Ramos (cell line): ENCODE measurements around the gene BID.

Source experiments
- in situ Hi-C: fragments of 300-500 bp; cut with MboI; formaldehyde crosslinking; loops from one replicate; pipeline ENCODE4 v1.14.3; 2022; ENCODE audit warnings: low sequenced_read_pairs; ENCODE audit not compliant: unreplicated experiment

Gene BID

GRCh38 chr22:17743661-17744411 is 30.4 kb downstream of the BID start:
- in situ Hi-C loops = no loop called here

GRCh38 chr22:17742527-17742902 is 31.8 kb downstream of the BID start:
- in situ Hi-C loops = no loop called here

DNA sequence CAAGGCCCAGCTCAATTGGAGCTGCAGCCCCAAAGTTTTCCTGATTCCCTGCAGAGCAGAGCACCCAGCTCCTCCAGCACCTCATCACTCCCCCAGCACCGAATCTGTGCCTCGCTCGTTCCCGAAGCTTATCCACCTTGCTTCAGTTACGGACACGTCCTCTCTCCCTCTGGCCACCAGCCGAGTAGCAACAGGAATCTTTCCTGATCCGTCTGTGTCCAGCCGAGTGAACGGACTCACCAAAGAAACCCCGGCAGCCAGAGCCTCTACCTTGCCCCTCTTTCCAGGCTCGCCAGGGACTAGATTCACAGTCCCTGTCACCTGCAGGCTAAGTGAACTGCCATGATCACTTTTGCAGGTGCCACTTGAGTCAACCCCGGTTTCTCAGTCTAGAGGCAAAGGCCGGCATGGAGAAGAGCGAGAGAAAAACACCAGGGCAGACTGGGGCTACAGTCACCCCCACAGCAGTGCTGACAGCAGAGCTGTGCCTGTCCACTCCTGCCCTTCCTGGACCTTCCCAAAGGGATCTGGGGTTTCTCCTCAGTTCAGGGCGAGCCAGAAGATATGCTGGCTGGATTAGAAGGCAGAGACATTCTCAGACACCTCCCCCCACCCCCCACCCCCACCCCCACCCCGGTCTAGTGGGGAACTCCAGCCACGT is 32.3 kb downstream of the BID start:
- in situ Hi-C loops = no loop called here

- in situ Hi-C loops = no loop called here
These were observed 34.9 kb downstream of the BID start for GRCh38 chr22:17739196-17739975.

DNA sequence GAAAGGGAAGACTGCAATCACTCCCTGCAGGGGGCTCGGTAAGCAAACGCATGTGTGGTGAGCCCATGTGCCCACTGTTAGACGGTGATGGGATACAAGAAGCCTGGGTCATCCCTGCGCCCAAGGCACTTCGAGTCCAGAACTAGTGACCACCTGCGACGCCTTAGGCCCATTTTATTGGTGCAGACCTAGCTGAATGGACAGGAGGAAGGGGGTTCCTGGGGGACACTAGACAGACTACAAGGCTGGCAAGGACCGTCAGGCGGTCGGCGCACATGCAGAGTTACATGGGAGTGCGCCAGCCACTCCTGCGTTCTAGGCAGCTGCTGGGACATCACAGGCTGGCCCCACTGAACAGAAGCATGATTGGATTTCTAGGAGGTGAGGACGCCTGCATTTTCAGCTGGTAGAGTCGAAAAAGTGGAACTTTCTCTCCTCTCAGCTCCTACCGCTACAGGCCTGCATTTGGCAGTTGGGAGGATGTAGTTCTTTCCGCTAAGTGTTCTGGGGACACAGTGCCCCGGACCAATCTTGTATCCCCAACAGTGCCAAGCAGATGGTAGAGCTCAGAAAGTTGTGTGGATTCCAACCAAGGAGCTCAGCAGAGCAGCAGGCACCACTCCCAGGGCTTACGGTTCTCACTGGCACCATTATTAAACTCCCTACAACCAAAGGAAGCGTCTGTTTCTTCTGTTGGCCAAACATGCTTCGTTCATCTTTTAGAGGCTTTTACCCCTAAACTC is 35.7 kb downstream of the BID start:
- in situ Hi-C loops = no loop called here

GRCh38 chr22:17734187-17734586 is 40.1 kb downstream of the BID start:
- in situ Hi-C loops = no loop called here

DNA sequence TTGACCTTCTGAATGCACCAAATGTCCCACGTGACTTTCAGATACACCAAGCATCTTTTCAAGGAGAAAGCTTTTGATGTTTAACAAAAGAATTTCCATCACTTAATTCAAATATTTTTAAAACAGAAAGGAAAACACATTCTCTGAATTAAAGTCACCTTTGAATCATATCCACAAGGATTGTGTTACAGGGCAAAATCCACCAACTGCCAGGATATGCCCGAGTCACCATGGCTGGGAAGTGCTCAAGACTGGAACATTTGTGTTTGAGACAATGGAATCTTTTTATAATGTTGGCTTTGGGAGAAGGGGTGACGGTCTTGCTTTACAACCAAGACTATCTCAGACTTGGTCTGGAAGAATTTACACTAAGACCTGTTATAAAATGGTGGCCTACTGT is 40.8 kb downstream of the BID start:
- in situ Hi-C loops = no loop called here

DNA sequence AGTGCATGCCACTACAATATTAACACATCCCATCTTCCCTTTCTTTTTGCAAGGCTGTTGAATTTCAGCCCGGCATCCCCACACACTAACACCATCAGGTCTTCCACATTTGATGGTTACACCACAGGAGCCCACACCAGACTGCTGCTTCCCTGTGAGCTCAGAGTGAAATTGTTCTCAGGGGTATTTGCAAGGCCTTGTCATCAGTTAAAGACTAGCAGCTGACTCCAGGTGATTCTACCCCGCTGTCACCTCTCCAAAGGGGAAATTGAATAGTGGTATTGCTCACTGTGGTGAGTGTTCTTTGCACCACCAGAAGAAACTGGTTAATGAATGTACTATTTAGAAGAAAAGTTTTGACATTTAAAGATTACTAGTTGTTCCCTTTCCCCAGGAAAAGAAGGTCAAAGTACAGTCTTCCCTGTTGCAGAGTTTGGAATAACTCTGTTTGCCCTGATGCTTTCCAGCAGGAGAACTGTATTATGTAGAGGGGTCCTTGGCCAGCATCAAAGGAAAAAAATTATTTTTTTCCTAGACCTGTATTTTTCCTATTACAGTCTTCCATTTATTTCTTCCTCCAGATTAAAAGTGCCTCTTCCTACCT is 41.9 kb downstream of the BID start:
- in situ Hi-C loops = no loop called here

DNA sequence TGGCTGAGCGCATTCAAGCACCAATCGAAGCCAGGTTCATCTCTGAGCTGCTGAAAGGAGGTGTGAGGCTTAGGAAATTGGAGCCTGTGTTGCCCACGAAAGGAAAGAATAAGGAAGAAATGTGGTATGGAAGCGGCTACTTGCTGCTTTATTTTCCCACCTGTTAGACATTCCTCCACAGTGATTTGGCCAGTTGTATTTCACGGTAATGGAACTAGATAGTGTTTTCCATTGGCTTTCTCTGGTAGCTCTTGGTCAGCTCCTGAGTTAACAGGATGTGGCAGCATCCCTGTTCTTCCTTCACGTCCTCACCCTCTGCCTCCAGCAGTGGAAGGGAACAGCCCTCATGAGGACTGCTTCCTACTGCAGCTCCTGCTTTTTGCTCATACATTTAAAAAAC is 44.7 kb downstream of the BID start:
- in situ Hi-C loops = loop anchor here (10.0 kb wide), 1 partner anchor 175 kb away; no protein-coding TSS in a partner anchor

GRCh38 chr22:17728786-17729185 is 45.5 kb downstream of the BID start:
- in situ Hi-C loops = loop anchor here (10.0 kb wide), 1 partner anchor 174 kb away; no protein-coding TSS in a partner anchor

DNA sequence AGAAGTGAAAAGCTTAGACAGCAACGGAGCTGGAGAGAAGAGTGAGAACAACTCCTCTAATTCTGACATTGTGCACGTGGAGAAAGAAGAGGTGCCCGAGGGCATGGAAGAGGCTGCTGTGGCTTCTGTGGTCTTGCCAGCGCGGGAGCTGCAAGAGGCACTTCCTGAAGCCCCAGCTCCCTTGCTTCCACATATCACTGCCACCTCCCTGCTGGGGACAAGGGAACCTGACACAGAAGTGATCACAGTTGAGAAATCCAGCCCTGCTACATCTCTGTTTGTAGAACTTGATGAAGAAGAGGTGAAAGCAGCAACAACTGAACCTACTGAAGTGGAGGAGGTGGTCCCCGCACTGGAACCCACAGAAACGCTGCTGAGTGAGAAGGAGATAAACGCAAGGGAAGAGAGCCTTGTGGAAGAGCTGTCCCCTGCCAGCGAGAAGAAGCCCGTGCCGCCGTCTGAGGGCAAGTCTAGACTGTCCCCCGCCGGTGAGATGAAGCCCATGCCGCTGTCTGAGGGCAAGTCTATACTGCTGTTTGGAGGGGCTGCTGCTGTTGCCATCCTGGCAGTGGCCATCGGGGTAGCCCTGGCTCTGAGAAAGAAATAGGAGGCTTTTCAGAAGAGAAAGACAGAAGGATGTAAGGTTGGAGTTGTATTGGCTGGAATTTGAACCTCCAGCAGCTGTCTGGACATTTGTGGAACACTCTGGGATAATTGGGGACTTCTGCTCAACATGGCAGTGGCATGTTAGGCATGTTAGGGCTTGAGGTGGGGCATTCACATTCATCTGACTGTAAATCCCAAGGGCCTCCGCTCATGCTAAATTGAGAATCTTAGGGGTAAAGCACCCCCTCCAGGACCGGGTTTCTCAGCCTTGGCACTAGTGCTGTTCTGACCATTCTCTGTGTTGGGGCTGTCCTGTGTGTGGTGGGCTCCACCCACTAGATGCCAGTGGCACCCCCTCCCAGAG is 47.1 kb downstream of the BID start:
- in situ Hi-C loops = loop anchor here (10.0 kb wide), 1 partner anchor 172 kb away; no protein-coding TSS in a partner anchor

DNA sequence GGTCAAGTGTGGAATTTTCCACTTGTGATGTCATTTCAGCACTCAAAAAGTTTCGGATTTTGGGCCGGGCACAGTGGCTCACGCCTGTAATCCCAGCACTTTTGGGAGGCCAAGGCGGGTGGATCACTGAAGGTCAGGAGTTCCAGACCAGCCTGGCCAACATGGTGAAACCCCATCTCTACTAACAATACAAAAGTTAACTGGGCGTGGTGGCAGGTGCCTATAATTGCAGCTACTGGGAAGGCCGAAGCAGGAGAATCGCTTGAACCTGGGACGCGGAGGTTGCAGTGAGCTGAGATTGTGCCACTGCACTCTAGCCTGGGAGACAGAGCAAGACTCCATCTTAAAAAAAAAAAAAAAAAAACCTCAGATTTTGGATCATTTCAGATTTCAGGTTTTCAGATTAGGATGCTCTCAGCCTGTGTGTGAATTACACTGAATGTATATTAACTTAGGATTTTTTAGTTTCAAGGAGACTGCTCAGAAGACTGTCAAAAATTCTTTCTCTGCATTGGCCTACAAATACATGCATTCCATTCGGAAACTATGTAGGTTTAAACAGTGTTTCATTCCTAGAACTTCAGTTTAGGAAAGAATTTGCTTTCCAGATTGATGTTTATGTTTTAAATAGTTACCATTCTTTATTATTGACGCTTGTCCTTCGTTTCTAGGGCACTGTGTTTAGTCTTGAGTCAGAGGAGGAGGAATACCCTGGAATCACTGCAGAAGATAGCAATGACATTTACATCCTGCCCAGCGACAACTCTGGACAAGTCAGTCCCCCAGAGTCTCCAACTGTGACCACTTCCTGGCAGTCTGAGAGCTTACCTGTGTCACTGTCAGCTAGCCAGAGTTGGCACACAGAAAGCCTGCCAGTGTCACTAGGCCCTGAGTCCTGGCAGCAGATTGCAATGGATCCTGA is 48.0 kb downstream of the BID start:
- in situ Hi-C loops = loop anchor here (10.0 kb wide), 1 partner anchor 171 kb away; no protein-coding TSS in a partner anchor

DNA sequence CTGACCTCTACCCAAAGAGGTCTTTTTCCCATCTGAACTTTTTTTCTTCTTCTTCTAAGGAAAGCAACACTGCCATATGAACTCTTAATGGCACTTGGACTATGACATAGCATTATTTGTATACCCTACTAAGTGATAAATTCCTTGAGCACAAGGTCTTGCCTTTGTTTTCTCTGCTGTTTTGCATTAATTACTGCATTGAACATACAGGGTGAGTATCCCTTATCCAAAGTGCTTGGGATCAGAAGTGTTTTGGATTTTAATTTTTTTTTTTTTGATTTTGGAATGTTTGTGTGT is 48.8 kb downstream of the BID start:
- in situ Hi-C loops = loop anchor here (10.0 kb wide), 1 partner anchor 171 kb away; no protein-coding TSS in a partner anchor

DNA sequence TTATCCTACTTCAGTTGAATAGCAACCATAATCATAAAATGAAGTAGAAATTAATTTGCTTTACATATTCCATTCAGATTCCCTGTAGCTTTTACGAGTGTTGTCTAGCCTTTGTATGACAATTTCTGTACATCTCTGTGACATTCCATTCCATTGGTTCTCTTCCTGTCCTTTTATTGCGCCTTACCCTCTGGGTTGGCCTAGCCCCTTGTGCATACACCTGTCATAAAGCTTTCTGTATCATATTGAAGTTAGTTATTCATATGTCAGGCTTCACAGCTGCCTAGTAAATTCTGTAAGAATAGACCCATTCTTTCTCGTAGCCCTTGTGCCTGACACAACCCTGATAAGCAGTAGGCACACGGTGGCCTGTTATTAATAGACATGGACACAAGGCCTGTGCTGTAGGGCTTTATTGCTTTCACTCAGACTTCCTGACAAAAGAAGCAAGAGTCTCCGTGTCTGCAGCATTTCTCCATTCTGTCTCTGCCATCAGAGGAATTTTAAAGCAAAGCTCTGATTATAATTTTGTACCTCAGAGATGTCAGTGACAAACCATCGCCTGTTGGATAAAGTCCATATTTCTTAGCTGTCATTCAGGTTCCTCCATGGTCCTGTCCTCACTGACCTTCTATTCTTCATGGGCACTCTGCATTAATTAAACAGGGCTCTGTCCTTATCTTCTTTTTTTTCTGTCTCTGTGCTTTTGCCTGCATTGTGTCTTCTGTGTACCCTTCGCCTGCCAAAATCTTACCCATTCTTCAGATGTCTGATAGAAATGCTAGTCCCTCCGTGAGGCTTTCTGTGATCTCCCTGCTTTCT is 49.4 kb downstream of the BID start:
- in situ Hi-C loops = loop anchor here (10.0 kb wide), 1 partner anchor 170 kb away; no protein-coding TSS in a partner anchor

DNA sequence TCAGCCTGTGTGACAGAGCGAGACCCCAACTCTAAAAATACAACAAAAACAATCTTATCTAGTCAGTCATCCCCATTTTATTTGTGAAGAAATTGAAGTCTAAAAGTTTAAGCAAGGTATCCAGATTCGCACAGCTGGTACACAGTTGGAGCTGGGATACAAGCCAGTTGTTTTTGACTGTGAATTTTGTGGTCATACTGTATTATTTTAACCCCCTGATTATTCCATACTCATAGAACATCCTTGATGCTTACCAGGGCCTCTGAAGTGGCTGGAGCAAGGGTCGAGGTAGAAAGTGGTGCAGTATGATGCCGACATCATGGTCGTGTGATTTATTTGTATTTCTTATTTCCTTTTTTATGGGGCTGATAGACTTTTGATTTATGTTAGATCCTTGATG is 50.0 kb downstream of the BID start:
- in situ Hi-C loops = loop anchor here (10.0 kb wide), 1 partner anchor 169 kb away; no protein-coding TSS in a partner anchor

DNA sequence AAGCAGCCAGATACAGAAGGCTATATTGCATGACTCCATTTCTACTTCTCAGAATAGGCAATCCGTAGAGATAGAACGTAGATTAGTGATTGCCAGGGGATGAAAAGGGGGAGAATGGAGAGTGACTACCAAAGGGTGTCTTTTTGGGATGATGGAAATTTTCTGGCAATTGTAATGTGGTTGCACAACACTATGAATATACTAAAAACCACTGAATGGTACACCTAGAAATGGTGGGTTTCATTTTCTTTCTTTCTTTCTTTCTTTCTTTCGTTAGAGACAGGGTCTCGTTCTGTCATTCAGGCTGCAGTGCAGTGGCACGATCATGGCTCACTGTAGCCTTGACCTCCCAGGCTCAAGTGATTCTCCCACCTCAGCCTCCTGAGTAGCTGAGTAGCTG is 54.4 kb downstream of the BID start:
- in situ Hi-C loops = loop anchor here (10.0 kb wide), 2 partner anchors 55 to 165 kb away; no protein-coding TSS in a partner anchor

- in situ Hi-C loops = loop anchor here (10.0 kb wide), 1 partner anchor 53 kb away; no protein-coding TSS in a partner anchor
These were observed 56.6 kb downstream of the BID start for GRCh38 chr22:17717708-17718107.
